ENCODE data around the gene REV3L.

Gene REV3L

DNA sequence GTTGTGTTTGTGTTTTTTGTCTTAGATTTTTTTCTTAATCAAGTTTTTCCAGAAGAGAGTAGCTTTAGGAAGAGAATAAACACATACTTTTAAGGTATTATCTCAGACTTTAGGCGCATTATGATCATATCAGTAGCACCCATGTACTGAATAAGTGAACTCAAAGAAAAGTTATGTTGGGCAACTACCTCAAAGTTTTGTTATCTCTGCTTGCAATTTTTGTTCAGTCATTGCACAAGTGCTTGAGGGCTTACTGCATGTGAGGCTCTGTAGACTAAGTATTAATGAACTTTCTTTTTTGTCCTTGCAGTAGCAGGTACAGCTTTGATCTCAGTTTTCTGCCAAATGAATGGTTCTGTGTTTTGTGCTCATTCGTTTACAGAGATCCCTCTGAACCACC lies 206.7 kb downstream of the REV3L start:
- Histone ChIP-seq H3K9me2 (replicated peaks; ENCODE audit: low read depth, low read length) (no peaks in the 10 kb centered on the region), H3K4me1 (ENCODE audit: insufficient read depth, low read length, poor library complexity, severe bottlenecking) (no peaks in the 10 kb centered on the region), H3K36me3 (ENCODE audit: insufficient read depth, low read length) (peaks cover 53% of the 10 kb centered on the region), H3K4me2 (ENCODE audit: low read depth, low read length, poor library complexity, severe bottlenecking) (no peak overlapping the region), H3K79me2 (ENCODE audit: insufficient read depth, low read length) (no peaks in the 10 kb centered on the region), H4K20me1 (ENCODE audit: insufficient read depth, low read length, poor library complexity, severe bottlenecking) (no peaks in the 10 kb centered on the region), H3K27me3 (ENCODE audit: insufficient read depth, low read length, poor library complexity, severe bottlenecking) (no peaks in the 10 kb centered on the region), H3K9ac (ENCODE audit: low read depth, low read length, poor library complexity, severe bottlenecking) (no peak overlapping the region), H3K9me3 (ENCODE audit: insufficient read depth, low read depth, low read length) (peaks cover 9% of the 10 kb centered on the region; the same call in 1 of the 2 replicates), H2AFZ (ENCODE audit: low read length) (no peak overlapping the region), H3K4me3 (ENCODE audit: low read length, poor library complexity, severe bottlenecking) (no peak overlapping the region), H3F3A (ENCODE audit: low read depth) (no peaks in the 10 kb centered on the region)
- TF ChIP-seq, protein P1, sequence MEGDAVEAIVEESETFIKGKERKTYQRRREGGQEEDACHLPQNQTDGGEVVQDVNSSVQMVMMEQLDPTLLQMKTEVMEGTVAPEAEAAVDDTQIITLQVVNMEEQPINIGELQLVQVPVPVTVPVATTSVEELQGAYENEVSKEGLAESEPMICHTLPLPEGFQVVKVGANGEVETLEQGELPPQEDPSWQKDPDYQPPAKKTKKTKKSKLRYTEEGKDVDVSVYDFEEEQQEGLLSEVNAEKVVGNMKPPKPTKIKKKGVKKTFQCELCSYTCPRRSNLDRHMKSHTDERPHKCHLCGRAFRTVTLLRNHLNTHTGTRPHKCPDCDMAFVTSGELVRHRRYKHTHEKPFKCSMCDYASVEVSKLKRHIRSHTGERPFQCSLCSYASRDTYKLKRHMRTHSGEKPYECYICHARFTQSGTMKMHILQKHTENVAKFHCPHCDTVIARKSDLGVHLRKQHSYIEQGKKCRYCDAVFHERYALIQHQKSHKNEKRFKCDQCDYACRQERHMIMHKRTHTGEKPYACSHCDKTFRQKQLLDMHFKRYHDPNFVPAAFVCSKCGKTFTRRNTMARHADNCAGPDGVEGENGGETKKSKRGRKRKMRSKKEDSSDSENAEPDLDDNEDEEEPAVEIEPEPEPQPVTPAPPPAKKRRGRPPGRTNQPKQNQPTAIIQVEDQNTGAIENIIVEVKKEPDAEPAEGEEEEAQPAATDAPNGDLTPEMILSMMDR (conservative IDR thresholded peaks at IDR 0.05; ENCODE audit: low read length) = no peak
- TF ChIP-seq EZH2phosphoT487 (IDR thresholded peaks at IDR 0.05; ENCODE audit: borderline replicate concordance) = no peak

DNA sequence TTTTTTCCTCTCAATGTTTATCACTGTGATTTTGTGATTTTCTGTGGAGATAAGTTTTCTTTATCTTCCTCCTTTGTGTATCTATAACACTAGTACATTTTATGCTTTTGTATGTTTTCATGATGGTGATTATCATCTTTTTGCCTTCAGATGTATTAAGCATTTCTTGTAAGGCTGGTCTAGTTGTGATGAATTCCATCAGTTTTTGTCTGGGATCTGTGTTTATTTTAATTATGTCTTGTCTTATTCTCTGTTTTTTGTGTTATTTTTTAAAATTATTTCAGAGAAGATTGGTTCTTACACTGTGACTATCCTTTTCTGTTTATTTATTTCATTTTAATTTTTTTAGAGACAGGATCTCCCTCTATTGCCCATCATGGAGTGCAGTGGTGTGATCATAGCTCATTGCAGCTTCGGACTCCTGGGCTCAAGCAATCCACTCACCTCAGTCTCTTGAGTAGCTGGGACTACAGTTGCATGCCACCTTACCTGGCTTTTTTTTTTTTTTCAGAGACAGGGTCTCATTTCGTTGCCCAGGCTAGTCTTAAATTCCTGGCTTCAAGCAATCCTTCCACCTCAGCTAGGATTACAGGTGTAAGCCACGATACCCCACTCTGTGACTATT lies 208.3 kb downstream of the REV3L start:
- Histone ChIP-seq H3K4me1 (ENCODE audit: insufficient read depth, low read length, poor library complexity, severe bottlenecking) (no peaks in the 10 kb centered on the region), H3K27me3 (ENCODE audit: insufficient read depth, low read length, poor library complexity, severe bottlenecking) (no peaks in the 10 kb centered on the region), H3K36me3 (ENCODE audit: insufficient read depth, low read length) (peaks cover 43% of the 10 kb centered on the region), H3K79me2 (ENCODE audit: insufficient read depth, low read length) (no peaks in the 10 kb centered on the region), H2AFZ (ENCODE audit: low read length) (no peak overlapping the region), H3K4me3 (ENCODE audit: low read length, poor library complexity, severe bottlenecking) (no peak overlapping the region), H3K9me2 (replicated peaks; ENCODE audit: low read depth, low read length) (no peaks in the 10 kb centered on the region), H3K4me2 (ENCODE audit: low read depth, low read length, poor library complexity, severe bottlenecking) (no peak overlapping the region), H3K9me3 (ENCODE audit: insufficient read depth, low read depth, low read length) (peaks cover 9% of the 10 kb centered on the region; the same call in 1 of the 2 replicates), H3K9ac (ENCODE audit: low read depth, low read length, poor library complexity, severe bottlenecking) (no peak overlapping the region), H3F3A (ENCODE audit: low read depth) (no peaks in the 10 kb centered on the region), H4K20me1 (ENCODE audit: insufficient read depth, low read length, poor library complexity, severe bottlenecking) (no peaks in the 10 kb centered on the region)
- TF ChIP-seq EZH2phosphoT487 (IDR thresholded peaks at IDR 0.05; ENCODE audit: borderline replicate concordance) = no peak
- TF ChIP-seq, protein P1 (conservative IDR thresholded peaks at IDR 0.05; ENCODE audit: low read length) = no peak

DNA sequence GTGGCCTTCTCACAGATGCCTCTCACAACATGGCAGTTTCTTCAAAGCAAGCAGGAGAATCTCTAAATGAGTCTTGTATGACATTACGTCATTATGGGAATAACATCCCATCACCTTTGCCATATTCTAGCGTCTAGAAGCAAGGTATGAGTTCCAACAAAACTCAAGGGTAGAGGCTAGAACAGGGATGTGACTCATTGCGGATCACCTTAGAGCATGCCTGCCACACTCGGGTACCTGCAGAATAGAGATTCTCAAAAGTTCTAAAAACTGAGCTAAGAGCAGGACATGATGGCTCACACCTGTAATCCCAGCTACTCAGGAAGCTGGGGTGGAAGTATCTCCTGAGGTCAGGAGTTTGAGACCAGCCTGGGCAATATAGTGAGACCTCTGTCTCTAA lies 212.9 kb downstream of the REV3L start:
- Histone ChIP-seq H3K4me1 (ENCODE audit: insufficient read depth, low read length, poor library complexity, severe bottlenecking) (peaks cover 17% of the 10 kb centered on the region), H3K9ac (ENCODE audit: low read depth, low read length, poor library complexity, severe bottlenecking) (no peak overlapping the region), H3K9me2 (replicated peaks; ENCODE audit: low read depth, low read length) (no peaks in the 10 kb centered on the region), H4K20me1 (ENCODE audit: insufficient read depth, low read length, poor library complexity, severe bottlenecking) (no peaks in the 10 kb centered on the region), H3K36me3 (ENCODE audit: insufficient read depth, low read length) (peaks cover 14% of the 10 kb centered on the region; the same call in 1 of the 2 replicates), H3K4me2 (ENCODE audit: low read depth, low read length, poor library complexity, severe bottlenecking) (no peak overlapping the region), H3F3A (ENCODE audit: low read depth) (no peaks in the 10 kb centered on the region), H3K27me3 (ENCODE audit: insufficient read depth, low read length, poor library complexity, severe bottlenecking) (no peaks in the 10 kb centered on the region), H3K4me3 (ENCODE audit: low read length, poor library complexity, severe bottlenecking) (no peak overlapping the region), H3K9me3 (ENCODE audit: insufficient read depth, low read depth, low read length) (peaks cover 8% of the 10 kb centered on the region; the same call in 1 of the 2 replicates), H2AFZ (ENCODE audit: low read length) (no peak overlapping the region), H3K79me2 (ENCODE audit: insufficient read depth, low read length) (no peaks in the 10 kb centered on the region)
- TF ChIP-seq EZH2phosphoT487 (IDR thresholded peaks at IDR 0.05; ENCODE audit: borderline replicate concordance) = no peak
- TF ChIP-seq, protein P1 (conservative IDR thresholded peaks at IDR 0.05; ENCODE audit: low read length) = no peak

All from Loucy (cell line).